CD4-positive, alpha-beta T cell (primary cell): ENCODE data around the gene KRTAP4-7. TPM values are rescaled to one million over a fixed set of nuclear protein-coding genes. Genes with fewer than 3 reads are reported as not detected.

Source experiments
- ATAC-seq: fragments of 200-7000 bp; cut with Tn5 transposase; one replicate; pipeline ENCODE4 v1.10.0; 2022; ENCODE audit warnings: mild to moderate bottlenecking; ENCODE audit not compliant: poor library complexity
- CTCF ChIA-PET: fragments of 350-600 bp; sonication (Branson Sonifier 250); formaldehyde crosslinking; loops from one replicate; lab custom pipeline; 2021; ENCODE audit warnings: antibody characterized with exemption, inconsistent platforms; lab: Charles Lee
- POLR2A ChIA-PET: fragments of 350-600 bp; sonication (Branson Sonifier 250); formaldehyde crosslinking; loops from one replicate; lab custom pipeline; 2021; ENCODE audit warnings: antibody characterized with exemption, inconsistent platforms; lab: Charles Lee
- DNase-seq, 14 experiments: peaks; one replicate each; pipeline ENCODE4 v3.0.0-alpha.2; 2013 to 2020; ENCODE audit warnings: mixed read lengths in 2 of 14
- H3K27ac ChIP-seq, 2 donors: one replicate each; pipeline versions ENCODE4 v1.5.1 to v1.7.0; 2013; ENCODE audit warnings: low read length in 2 of 2, low read depth in 1 of 2, mild to moderate bottlenecking in 1 of 2
- H3K27me3 ChIP-seq, 2 experiments: 1 replicate in 1 of 2; 2 replicates in 1 of 2; pipeline versions ENCODE4 v1.6.1 to v1.7.0; 2013; ENCODE audit warnings: low read length in 2 of 2, control low read depth in 1 of 2, mild to moderate bottlenecking in 1 of 2, moderate library complexity in 1 of 2; ENCODE audit not compliant: insufficient read depth in 2 of 2, control insufficient read depth in 1 of 2
- H3K36me3 ChIP-seq: one replicate; pipeline ENCODE4 v1.6.1; 2013; ENCODE audit warnings: low read length, control low read depth; ENCODE audit not compliant: insufficient read depth
- H3K4me1 ChIP-seq: one replicate; pipeline ENCODE4 v1.6.1; 2013; ENCODE audit warnings: low read length, control low read depth; ENCODE audit not compliant: insufficient read depth
- H3K4me3 ChIP-seq: one replicate; pipeline ENCODE4 v1.5.1; 2013; ENCODE audit warnings: mild to moderate bottlenecking, low read length, moderate library complexity
- H3K9me3 ChIP-seq, 2 experiments: 1 replicate in 1 of 2; 2 replicates in 1 of 2; pipeline versions ENCODE4 v1.6.1 to v1.7.0; 2013; ENCODE audit warnings: low read length in 2 of 2, mild to moderate bottlenecking in 2 of 2, control low read depth in 1 of 2, moderate library complexity in 1 of 2; ENCODE audit not compliant: control insufficient read depth in 1 of 2, insufficient read depth in 1 of 2
- H3K27ac Mint-ChIP-seq: one replicate; pipeline ENCODE4 v1.8.0; 2020; ENCODE audit warnings: mixed read lengths
- H3K27me3 Mint-ChIP-seq: one replicate; pipeline ENCODE4 v1.8.0; 2021; ENCODE audit warnings: mixed read lengths
- H3K36me3 Mint-ChIP-seq: one replicate; pipeline ENCODE4 v1.8.0; 2021; ENCODE audit warnings: low read depth, mixed read lengths
- H3K4me1 Mint-ChIP-seq: one replicate; pipeline ENCODE4 v1.8.0; 2021; ENCODE audit warnings: low read depth, mixed read lengths
- H3K4me3 Mint-ChIP-seq: one replicate; pipeline ENCODE4 v1.8.0; 2020; ENCODE audit warnings: mild to moderate bottlenecking, mixed read lengths
- H3K9me3 Mint-ChIP-seq: one replicate; pipeline ENCODE4 v1.8.0; 2020; ENCODE audit warnings: mixed read lengths
- intact Hi-C, 2 experiments: fragments of 100-400 bp; cut with DNase I in 1 of 2; cut with micrococcal nuclease in 1 of 2; formaldehyde crosslinking; loops; one replicate each; pipeline versions ENCODE4 v1.15.1 to v1.9.0; 2023 to 2025; cut with DNase I, micrococcal nuclease
- total RNA-seq, 174 experiments: library from RNA in 2 of 174; stranded (reverse) in 2 of 174; gene quantifications; one replicate each; pipeline ENCODE4 v1.2.3 and lab custom pipeline; 2021 to 2026
- TF ChIP-seq, protein P1 (sequence below): fragments of 200-600 bp; IDR thresholded peaks from one replicate; pipeline ENCODE4 v1.8.0; 2022; ENCODE audit warnings: antibody characterized with exemption, mild to moderate bottlenecking

KRTAP4-7 gene
- total RNA-seq, 2 experiments from 2014 or later = not detected

DNA sequence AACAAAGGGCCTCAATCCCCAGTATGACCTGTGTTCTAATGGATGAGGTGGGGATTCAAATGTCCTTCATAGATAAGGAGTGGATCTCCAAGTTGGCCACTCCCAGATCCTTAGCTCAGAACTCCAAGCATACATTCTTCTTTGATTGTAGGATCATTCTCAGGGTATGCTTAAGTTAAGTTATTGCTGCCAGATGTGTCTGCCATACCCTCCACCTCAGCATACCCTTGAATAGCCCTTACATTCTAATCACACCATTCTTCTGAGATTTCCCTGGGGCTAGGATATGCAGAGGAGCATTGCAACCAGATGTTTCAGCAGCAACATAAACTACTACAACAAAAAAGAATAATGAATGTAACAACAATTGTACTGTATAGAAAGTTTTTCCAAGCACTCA is 16.7 kb upstream of the KRTAP4-7 start:
- DNase-seq (no peak), ATAC-seq (no peak)
- CTCF ChIA-PET = no interaction called here
- TF ChIP-seq, protein P1, sequence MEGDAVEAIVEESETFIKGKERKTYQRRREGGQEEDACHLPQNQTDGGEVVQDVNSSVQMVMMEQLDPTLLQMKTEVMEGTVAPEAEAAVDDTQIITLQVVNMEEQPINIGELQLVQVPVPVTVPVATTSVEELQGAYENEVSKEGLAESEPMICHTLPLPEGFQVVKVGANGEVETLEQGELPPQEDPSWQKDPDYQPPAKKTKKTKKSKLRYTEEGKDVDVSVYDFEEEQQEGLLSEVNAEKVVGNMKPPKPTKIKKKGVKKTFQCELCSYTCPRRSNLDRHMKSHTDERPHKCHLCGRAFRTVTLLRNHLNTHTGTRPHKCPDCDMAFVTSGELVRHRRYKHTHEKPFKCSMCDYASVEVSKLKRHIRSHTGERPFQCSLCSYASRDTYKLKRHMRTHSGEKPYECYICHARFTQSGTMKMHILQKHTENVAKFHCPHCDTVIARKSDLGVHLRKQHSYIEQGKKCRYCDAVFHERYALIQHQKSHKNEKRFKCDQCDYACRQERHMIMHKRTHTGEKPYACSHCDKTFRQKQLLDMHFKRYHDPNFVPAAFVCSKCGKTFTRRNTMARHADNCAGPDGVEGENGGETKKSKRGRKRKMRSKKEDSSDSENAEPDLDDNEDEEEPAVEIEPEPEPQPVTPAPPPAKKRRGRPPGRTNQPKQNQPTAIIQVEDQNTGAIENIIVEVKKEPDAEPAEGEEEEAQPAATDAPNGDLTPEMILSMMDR = no peak
- H3K27me3 ChIP-seq = peaks cover 0 to 2% of the 10 kb centered on the region in 2 experiments
- no peaks in the 10 kb centered on the region for H3K9me3 ChIP-seq
- H3K36me3 ChIP-seq = no peaks in the 10 kb centered on the region
- Mint-ChIP-seq H3K9me3 (no peaks in the 10 kb centered on the region), H3K4me3 (no peak overlapping the region), H3K27me3 (peaks cover 13% of the 10 kb centered on the region), H3K4me1 (no peaks in the 10 kb centered on the region), H3K27ac (no peak overlapping the region), H3K36me3 (no peaks in the 10 kb centered on the region)
- POLR2A ChIA-PET = no interaction called here
- intact Hi-C loops = no loop called here
- no peak overlapping the region for H3K27ac ChIP-seq
- no peaks in the 10 kb centered on the region for H3K4me1 ChIP-seq
- no peak overlapping the region for H3K4me3 ChIP-seq

DNA sequence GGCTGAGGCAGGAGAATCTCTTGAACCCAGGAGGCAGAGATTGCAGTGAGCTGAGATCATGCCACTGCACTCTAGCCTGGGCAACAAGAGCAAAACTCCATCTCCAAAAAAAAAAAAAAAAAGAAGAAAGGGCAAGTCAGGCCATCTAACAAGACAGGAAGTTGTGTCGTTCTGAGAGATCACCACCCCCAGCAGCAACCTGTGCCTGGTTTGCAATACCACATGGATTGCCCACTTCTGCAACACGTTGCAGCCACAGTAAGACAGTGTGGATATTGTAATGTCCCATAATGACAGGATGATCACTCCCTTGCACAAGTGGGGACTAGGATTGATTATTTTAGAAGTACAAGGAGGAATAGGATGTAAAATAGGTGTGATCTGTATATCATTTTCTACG is 14.9 kb upstream of the KRTAP4-7 start:
- ATAC-seq = no peak
- POLR2A ChIA-PET = no interaction called here
- H3K27ac Mint-ChIP-seq = no peak overlapping the region

GRCh38 chr17:41071606-41072360 is 12.2 kb upstream of the KRTAP4-7 start:
- no peak overlapping the region for H3K4me3 Mint-ChIP-seq
- Histone ChIP-seq H3K4me3 (no peak overlapping the region), H3K27ac (no peak overlapping the region), H3K27me3 (no peaks in the 10 kb centered on the region), H3K4me1 (no peaks in the 10 kb centered on the region), H3K9me3 (no peaks in the 10 kb centered on the region), H3K36me3 (no peaks in the 10 kb centered on the region)
- H3K27ac Mint-ChIP-seq = no peak overlapping the region
- ATAC-seq = no peak
- ChIA-PET POLR2A (no interaction called here), CTCF (no interaction called here)
- peaks cover 24% of the 10 kb centered on the region for H3K27me3 Mint-ChIP-seq
- no peaks in the 10 kb centered on the region for H3K9me3 Mint-ChIP-seq
- TF ChIP-seq, protein P1 = no peak
- intact Hi-C loops = no loop called here
- no peak for DNase-seq
- H3K36me3 Mint-ChIP-seq = no peaks in the 10 kb centered on the region
- no peaks in the 10 kb centered on the region for H3K4me1 Mint-ChIP-seq

More for the DNA sequence above, 14.9 kb upstream of the KRTAP4-7 start:
- H3K36me3 ChIP-seq = no peaks in the 10 kb centered on the region
- Mint-ChIP-seq H3K4me3 (no peak overlapping the region), H3K27me3 (peaks cover 4% of the 10 kb centered on the region), H3K4me1 (no peaks in the 10 kb centered on the region), H3K36me3 (no peaks in the 10 kb centered on the region), H3K9me3 (no peaks in the 10 kb centered on the region)
- H3K9me3 ChIP-seq = no peaks in the 10 kb centered on the region
- CTCF ChIA-PET = no interaction called here
- H3K4me3 ChIP-seq = no peak overlapping the region
- no peak for DNase-seq
- H3K27me3 ChIP-seq = no peaks in the 10 kb centered on the region
- H3K27ac ChIP-seq = no peak overlapping the region
- no peaks in the 10 kb centered on the region for H3K4me1 ChIP-seq
- intact Hi-C loops = no loop called here
- TF ChIP-seq, protein P1 = no peak
